IMR-90 (cell line): ENCODE measurements around the gene MIOX.

Experiments
- CEBPB ChIP-seq: IDR thresholded peaks from 2 replicates; pipeline ENCODE4 v1.6.1; 2012; ENCODE audit warnings: low read depth, low read length, improper control_type of control experiment
- CHD1 ChIP-seq: IDR thresholded peaks from 2 replicates; pipeline ENCODE4 v1.6.1; 2012; ENCODE audit warnings: low read depth, low read length, improper control_type of control experiment
- CTCF ChIP-seq: conservative IDR thresholded peaks from 2 replicates; pipeline ENCODE4 v1.5.1; 2012; ENCODE audit warnings: mild to moderate bottlenecking, low read depth, low read length, improper control_type of control experiment
- ELK1 ChIP-seq: fragments of 150-350 bp; IDR thresholded peaks from 2 replicates; pipeline ENCODE4 v1.6.1; 2016; ENCODE audit warnings: low read depth, mild to moderate bottlenecking, low read length, moderate library complexity, borderline replicate concordance
- MXI1 ChIP-seq: IDR thresholded peaks from 2 replicates; pipeline ENCODE4 v1.6.1; 2012; ENCODE audit warnings: low read depth, mild to moderate bottlenecking, low read length, moderate library complexity, borderline replicate concordance
- POLR2A ChIP-seq: IDR thresholded peaks from 2 replicates; pipeline ENCODE4 v1.6.1; 2012; ENCODE audit warnings: mild to moderate bottlenecking, low read depth, low read length
- RAD21 ChIP-seq: IDR thresholded peaks from 2 replicates; pipeline ENCODE4 v1.6.1; 2012; ENCODE audit warnings: low read length, improper control_type of control experiment
- RCOR1 ChIP-seq: IDR thresholded peaks from 2 replicates; pipeline ENCODE4 v1.6.1; 2012; ENCODE audit warnings: mild to moderate bottlenecking, low read length, improper control_type of control experiment; ENCODE audit not compliant: insufficient replicate concordance

DNA sequence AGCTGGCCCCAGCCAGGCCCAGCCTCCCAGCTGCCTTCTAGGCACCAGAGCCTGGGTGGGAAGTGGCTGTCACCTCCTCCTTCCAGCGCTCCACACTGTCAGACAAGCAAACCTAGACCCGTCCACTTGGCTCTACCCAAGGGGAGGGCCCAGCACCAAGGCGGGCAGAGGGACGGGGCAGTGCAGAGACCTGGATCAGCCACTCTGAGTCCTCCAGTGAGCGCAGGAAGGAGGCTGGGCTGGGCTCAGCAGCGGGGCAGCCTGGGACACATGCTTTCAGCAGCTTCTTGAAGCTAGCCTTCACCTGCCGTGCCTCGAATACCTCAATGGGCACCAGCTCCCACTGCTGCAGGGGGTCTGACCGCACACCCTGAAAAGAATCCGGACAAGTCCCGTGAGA, 30.6 kb upstream of the MIOX start:
- TF ChIP-seq RCOR1 (no peak), MXI1 (no peak), RAD21 (no peak), POLR2A (no peak), CTCF (no peak), CHD1 (no peak), ELK1 (no peak), CEBPB (no peak)
